GM18519 (cell line): ENCODE measurements around the gene TOM1L2.
"Not testable (repeated sequence)": the region's sequence is repeated elsewhere in the genome, so short reads cannot be mapped to it uniquely, and the experiment has no call there.

Experiments
- ATAC-seq: cut with Tn5 transposase; IDR thresholded peaks from one replicate; pipeline ENCODE4 v1.9.1; 2021; ENCODE audit warnings: mild to moderate bottlenecking, moderate library complexity; ENCODE audit not compliant: unreplicated experiment, low FRiP score

The TOM1L2 gene

DNA sequence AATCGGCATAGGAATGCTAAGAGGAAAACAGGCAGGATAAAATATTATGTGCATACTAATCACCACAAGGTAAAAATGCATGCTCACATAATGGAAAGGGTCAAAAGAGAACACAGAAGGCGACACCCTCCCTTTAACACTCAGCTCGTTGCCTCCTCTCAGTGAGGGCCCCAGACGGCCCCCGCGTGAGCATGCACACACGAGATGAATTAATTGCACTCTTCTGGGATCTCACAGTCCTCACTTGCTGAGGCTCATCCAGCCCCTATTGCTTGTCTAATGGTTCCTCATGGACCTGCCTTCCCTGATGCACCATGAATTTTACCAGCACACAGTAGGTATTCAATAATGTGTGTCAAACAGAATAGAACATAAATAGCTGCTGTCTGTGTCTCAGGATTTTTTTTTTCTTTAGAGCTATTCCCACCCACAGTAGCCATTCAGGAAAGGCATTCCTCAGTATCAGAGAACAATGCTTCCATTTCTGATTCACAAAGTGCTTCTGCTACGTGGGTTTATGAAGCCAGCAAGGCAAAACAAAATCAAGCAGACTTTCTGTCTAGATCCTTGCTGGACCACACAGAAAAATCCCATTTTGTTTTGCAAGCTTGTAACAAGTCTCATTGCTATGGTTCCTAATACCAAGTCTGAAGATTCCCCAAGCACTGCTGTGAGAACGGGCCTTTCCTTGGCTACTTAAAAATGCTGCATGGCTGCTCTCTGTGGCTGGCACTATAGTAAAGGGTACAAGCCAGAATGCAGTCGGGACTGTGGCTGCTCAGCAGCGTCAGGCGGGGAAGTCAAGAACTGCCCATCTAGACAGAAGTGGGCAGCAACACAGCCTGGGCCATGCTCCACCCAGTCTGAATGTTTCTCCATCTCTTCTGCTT, 43.6 kb downstream of the TOM1L2 start:
- ATAC-seq, result no peak

DNA sequence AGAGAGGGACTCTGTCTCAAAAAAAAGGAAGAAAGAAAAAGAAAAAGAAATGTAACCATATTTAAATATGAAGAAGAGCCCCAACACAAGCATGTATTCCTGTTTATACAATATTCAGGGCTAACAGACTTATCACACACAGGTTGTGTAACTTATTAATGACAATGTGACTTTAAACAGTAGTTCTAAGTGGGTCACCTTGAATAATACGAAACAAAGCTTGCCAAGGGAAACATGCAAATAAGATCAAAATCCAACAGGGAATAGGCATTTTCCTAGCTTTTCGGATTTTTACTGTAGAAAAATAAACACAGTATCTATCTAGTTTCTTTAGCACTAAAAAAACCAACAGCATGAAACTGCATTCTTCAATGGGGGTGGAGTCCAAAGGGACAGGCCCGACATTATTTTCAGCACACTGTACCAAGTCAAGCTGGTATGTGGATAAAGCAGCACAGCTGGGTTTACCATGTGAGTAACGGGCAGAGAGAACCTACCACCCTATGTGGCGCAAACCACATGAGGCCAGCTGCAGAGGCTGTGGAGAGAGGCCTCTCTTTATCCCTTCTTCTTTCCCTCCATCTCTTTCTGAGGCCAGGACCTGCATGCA, 45.3 kb downstream of the TOM1L2 start:
- no peak for ATAC-seq

DNA sequence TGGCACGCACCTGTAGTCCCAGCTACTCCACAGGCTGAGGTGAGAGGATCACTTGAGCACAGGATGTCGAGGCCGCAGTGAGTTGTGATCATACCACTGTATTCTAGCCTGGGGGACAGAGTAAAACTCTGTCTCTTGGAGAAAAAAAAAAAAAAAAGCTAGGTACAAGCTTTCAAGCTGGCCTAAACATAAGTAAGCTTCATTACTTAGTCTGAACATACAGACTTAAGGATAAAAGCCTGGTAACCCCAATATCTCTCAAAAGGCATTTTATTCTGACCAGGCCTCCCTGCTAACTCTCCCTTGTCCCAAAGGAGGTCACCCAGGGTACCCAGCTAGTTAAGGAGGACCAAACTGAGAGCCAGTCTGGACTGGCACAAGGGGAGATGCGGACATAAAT, 46.2 kb downstream of the TOM1L2 start:
- ATAC-seq, result no peak

DNA sequence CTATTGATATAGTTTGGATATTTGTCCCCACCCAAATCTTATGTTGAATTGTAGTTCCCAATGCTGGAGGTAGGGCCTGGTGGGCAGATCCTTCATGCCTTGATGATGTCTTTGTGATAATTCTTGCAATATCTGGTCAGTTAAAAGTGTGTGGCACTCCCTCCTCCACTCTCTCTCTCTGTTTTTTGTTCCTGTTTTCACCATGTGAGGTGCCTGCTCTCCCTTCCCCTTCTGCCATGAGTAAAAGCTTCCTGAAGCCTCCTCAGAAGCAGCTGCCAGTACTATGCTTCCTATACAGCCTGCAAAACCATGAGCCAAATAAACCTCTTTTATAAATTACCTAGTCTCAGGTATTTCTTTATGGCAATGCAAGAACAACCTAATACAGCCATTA, 47.3 kb downstream of the TOM1L2 start:
- ATAC-seq, result no peak

DNA sequence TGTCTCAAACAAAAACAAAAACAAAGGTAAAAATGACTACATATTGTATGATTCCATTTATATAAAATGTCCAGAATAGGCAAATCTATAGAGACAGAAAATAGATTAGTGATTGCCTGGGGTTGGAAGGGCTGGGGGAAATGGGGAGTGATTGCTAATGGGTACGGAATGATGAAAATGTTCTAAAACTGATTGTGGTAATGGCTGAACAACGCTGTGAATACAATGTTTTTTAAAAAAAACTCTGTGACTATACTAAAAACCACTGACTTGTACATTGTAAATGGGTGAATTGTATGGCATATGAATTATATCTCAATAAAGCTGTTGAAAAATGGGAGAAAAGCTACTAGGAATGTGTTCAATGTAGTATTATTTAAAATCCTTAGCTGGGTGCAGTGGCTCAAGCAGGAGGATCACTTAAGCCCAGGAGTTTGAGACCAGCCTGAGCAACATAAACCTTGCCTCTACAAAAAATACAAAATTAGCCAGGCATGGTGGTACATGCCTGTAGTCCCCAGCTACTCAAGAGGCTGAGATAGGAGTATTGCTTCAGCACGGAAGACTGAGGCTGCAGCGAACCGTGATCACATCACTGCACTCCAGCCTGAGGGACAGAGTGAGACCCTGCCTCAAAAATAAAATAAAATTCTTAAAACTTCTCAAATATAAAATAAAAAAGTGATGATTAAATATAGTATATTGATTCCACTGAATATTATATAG, 47.9 kb downstream of the TOM1L2 start:
- no peak for ATAC-seq

DNA sequence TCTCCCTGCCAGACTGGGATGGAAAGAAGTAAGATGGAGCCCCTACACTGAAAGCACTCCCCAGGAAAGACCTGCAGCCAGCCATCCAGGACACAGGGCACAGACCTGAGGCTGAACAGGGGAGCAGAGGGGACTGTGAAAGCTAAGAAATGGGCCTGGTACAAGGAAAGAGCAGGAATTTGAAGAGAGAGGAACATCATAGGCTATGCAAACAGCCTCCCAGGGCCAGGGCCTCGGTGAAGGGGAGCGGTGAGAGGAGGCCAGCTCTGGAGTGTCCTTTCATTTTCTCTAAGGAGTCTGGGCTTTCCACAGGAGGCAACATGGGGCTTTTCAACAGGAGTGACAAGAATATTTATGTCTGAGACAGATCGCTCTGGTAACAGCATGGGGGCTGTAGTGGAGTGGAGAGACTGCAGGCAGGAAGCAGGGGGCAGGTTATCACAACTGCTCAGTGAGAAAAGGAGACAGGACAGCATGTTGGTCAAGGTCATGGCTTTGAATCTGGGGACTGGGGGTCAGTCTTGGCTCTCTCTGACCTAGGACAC, 50.1 kb downstream of the TOM1L2 start:
- ATAC-seq, result no peak

DNA sequence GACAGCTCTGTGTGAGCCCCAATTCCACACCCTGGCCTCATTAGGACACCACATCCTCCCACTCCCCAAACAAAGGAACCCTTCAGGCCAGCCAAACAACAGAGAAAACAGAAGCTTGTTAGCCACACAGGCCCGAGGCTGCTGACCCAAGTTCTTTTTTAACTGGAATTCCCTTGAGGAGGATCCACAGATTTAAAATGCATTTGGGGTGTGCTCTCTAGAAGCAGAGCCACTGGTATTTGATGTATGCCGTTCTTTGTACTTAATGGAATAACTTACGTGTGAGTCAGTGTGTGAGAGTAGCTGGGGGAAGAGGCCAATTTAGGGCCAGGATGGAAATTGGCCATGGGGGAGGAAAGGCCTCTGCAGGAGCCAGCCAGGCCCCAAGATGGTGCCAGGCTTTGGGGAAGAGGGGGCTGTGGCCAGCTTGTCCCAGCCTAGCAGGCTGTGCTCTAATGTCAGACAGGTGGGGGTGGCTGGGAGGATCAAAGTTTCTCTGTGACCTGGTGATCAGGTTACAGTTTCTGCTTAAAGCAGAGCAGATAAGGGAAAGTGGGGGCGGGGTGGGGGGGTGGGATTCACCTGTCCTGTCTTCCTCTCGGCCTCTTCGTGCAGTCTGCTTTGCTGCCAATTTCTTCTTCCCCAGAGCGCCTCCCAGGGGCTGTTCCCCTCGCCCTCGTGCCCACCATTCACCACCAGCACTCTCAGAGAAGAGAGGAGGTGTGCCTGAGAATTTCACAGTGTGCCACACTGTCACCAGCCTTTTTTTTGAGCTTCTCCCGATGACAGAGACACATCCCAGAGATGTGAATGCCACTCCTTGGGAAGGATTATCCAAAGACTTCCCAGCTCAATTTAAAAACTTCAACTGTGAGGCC, 50.8 kb downstream of the TOM1L2 start:
- ATAC-seq, result no peak

DNA sequence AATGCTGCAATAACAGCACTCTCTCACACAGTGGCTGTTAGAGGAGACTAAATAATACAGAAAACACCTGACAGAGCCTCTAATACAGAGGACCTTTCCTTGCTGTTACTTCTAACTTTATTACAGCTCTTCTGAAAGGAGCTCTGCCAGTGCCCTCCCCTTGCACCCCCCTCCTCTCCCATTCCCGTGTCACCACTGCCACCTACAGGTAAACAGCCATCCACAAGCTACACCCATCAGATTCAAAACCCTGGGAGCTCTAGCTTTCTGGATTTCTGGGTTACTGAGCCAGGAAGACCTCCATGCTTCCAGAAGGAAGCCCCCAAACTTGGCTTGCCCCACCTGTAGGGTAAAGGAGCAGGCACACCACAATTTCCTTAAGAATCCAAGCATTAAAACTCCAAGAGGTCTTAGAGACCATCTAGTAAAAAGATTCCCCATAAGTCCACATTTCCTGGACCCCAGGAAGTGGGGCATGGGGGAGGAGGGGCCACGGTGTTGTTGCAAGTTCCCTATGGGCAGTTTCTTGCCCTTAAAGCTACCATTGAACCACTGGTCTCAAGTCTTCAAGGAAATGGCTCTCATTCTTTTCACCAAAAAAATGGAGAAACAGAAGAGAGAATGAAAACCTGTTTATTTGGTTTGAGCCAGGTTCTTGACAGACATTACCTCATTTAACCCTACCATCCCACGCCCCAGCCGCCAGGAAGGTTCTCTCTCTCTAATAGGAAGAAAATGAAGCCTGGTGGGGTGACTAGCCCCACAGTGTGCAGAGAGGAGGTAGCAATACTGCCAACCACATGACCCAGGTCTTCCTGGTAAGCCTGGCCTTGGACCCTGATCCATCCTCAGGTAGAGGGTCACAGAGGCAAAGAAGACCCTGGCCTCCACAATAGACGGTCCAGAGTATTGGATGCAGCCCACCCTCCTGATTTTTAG, 52.8 kb downstream of the TOM1L2 start:
- ATAC-seq, result no peak

DNA sequence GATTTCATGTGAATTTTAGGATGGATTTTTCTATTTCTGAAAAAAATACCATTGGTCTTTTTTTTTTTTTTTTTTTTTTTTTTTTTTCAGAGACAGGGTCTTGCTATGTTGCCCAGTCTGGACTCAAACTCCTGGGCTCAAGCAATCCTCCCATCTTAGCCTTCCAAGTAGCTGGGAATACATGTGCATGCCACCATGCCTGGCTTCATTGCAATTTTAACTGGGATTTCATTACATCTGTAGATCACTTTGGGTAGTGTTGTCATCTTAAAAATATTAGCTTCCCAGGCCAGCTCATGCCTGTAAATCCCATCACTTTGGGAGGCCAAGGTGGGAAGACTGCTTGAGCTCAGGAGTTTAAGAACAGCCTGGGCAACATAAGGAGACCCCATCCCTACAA, 54.8 kb downstream of the TOM1L2 start:
- no peak for ATAC-seq

DNA sequence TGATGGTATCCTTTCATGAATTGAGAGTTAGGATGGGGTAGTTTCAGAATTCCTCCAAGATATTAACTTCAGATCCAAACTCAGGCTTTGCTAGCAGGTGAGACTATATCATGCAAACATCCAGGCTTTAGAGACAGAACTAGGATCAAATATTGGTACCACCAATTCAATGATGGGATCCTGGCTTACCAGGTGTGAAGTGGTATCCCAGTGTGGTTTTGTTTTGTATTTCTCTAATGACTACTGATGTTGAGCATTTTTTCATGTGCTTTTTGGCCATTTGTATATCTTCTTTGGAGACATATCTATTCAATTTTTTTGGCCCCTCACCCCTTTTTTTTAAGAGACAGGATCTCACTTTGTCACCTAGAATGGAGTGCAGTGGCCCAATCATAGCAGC, 57.0 kb downstream of the TOM1L2 start:
- no peak for ATAC-seq

DNA sequence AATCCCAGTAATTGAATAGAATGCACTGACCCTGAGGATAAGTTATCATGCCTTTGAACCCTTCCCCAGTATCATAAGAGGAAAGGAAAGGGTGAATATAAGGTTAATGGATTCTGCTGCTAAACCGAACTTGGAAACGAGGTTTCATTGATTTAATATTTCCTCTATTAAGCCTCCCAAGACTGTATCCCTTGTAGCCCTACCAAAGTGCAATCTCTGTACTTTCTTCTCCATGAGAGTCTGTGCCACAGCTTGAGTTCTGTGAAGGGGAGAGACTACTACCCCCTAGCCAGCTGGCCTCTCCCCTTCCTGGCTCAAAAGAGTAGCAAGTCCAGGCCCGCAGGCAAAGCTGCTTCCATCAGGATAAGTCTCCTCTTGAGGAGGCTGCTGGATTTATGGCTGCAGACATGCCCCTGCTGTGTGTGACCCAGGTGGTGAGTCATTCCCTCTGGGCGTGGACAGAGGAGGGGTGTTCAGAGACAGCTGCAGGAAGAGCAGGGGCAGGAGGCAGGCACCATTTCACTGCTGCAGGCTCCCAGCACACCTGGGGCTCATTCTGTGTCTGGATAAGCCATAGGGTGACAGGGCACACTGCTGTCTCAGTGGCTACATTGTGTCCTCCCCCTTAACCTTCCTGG, 58.4 kb downstream of the TOM1L2 start:
- ATAC-seq, result no peak

DNA sequence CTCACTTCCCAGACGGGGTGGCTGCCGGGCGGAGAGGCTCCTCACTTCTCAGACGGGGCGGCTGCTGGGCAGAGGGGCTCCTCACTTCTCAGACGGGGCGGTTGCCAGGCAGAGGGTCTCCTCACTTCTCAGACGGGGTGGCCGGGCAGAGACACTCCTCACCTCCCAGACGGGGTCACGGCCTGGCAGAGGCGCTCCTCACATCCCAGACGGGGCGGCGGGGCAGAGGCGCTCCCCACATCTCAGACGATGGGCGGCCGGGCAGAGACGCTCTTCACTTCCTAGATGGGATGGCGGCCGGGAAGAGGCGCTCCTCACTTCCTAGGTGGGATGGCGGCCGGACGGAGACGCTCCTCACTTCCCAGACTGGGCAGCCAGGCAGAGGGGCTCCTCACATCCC, 59.9 kb downstream of the TOM1L2 start:
- not testable (repeated sequence) for ATAC-seq

DNA sequence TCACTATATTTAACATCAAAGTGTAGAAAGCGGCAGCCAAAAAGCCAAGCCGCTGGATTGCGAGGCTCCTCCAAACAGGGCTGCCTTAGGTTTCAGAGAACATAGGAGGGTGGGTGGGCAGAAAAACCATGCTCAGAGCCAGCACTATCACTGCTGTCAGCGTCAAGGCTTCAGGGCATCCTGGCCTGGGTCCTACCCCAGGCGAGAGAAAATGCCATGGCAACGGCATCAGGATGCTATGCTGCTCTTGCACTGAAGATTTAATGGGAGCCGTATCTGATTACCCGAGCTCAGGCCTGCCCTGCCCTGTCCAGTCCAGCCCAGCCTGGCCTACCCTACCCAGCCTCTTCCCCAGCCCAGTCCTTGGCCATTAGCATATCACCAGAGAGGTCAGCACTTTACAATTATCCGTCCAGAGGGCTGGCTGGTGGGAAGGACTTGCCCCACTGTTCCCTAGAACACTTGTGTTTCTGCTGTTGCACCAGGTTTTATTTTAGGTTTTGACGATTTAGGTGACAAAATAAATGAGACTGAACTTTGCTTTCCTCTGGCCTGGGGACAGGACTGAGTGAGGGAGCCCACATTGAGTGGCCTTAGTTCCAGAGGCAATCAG, 61.1 kb downstream of the TOM1L2 start:
- ATAC-seq, result no peak

DNA sequence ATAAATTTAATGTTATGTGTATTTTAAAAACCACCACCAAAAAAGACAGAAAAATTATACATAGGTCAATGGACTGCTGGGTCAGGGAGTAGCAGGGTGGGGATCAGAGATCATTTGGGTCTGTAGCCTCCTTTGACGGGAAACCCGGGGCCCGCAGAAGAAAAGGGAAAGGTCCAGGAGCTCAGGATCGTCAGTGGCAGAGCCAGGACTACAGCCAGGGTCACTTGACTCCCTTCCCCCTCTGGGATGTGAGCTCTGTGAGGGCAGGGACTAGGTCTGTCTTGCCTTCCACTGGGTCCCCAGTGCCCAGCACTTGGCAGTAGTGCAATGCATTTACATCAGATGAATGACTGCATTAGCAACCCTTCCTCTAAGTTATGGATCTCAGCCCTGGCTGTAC, 62.1 kb downstream of the TOM1L2 start:
- ATAC-seq, result no peak

DNA sequence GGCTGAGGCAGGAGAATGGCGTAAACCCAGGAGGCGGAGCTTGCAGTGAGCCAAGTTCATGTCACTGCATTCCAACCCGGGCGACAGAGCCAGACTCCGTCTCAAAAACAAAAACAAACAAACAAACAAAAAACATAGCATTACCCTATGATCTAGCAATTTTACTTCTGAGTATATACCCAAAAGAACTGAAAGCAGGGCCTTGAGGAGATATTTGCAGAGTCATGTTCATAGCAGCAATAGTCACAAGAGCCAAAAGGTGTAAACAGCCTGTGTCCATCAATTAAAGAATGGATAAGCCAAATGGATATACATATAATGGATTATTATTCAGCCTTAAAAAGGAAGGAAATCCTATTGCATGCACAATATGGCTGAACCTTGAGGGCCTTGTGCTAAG, 63.1 kb downstream of the TOM1L2 start:
- no peak for ATAC-seq

DNA sequence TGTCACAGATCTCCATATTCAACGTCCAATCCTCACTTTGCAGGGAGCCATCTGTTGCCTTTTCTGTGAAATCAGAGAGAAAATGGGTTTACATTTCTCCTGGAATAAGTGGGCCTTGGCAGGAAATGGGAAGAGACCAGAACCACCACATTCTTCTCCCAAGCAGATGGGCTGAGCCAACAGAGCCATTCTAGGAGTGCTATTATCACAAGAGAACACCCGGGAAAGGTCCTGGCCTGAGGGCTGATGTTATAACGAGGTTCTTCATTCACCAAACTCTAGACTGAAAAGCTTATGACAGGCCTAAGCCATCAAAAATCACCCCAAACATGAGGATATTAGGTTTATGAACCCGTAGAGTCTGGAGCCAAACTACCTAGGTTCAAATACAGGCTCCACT, 64.7 kb downstream of the TOM1L2 start:
- no peak for ATAC-seq

DNA sequence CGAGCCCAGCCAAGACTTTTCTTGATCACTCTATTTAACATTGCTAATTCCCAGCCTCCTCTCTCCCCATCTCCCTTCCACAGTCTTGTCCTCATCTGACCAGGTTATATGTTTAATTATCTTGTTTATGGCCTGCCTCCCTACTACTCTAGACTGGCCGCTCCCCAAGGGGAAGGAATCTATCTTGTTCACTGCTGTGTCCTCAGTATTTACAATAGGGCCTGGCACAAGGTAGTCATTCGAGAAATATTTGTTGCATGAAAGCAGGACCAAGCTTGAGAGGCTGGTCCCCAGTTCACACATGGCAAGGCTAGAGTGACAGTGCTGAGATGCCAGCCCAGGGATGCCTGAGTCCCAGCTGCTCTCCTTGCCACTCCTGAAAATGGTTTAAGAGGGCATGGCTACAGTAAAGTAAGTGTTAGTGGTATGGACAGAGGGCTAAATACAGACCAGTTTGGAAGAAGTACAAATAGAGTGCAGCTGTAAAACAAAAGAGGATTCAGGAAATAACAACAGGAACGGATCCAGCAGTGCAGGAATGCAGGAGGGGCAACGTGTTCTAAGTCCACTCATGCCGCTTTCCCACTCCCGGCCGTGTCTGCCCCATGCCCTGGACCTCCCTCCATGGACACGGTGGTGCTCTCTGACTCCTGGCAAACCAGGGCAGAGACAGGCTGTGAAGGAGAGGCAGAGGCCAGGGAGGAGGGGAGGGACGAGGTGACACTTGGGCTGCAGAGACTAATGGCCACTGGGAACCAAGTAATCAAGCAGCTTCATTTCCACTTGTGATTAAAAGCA, 65.6 kb downstream of the TOM1L2 start:
- ATAC-seq, result no peak

DNA sequence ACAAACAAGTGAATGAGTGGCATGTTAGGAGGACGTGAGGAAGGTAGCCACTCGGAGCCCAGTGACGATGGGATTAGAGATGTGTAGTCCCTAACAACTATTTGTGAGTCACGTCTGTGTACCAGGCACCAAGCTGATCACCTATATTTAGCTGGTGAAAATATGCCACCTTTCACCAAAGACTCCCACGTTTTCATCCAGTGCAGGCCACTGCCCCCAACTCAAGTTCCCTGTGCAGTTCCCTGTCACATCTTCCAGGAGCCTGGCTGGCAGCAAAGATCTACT, 67.2 kb downstream of the TOM1L2 start:
- no peak for ATAC-seq
